ENCODE results near the gene INPP5A.

INPP5A gene

DNA sequence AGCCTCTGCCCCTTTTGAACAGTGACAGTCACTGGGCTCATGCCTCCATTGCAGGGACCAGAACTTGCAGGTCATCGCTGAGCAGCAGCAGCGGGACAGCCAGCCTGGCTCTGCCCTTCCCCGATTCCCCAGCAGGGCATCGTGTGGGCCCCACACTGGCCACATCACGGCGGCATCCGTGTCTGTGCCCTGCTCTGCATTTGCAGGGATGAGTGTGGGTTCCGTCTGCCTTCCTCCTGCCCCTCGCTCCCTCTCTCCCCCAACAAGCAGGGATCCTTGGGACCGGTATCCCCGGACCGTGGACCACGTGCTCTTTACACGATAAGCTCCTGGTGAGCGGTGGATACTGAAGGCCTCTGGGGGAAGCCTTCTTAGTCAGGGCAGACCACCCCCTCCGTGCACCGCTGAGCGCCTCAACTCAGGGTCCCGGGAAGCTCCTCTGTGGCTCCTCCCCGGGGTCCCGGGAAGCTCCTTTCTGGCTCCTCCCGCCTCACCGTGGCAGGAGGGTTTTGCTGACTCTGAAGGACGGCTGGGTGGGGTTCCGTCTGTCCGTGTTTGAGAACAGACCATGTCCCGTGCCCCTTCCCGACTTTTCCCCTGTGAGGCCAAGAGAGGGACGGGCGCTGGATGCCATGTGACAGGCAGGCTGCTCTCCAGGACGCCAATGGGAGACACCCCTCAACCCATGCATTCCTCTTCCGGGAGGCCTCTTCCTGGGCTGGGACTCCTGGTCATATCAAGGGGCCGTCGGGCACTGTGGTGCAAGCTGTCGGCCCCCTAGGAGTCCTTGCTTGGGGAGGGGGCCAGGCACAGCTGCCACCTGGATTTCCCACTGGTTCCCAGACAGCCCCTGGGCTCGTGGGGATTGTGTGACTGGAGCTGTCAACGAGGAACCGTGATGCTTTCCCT, 271.9 kb downstream of the INPP5A start:
- H3K9ac ChIP-seq (ENCODE audit: low read depth in 1 of 2, low read length in 2 of 2), result no peak overlapping the region
- H3K27me3 ChIP-seq (ENCODE audit: control insufficient read depth in 2 of 2, insufficient read depth in 2 of 2, low read length in 2 of 2), result no peaks in the 10 kb centered on the region
- H3K4me3 ChIP-seq (ENCODE audit: low read length in 2 of 2), result no peak overlapping the region
- H3K36me3 ChIP-seq (ENCODE audit: control insufficient read depth in 2 of 2, insufficient read depth in 2 of 2, low read length in 2 of 2), result no peaks in the 10 kb centered on the region
- H3K27ac ChIP-seq (ENCODE audit: low read depth in 2 of 2, low read length in 2 of 2), result no peak overlapping the region
- no peaks in the 10 kb centered on the region for H3K9me3 ChIP-seq (ENCODE audit: control insufficient read depth in 2 of 2, low read length in 2 of 2)
- no peaks in the 10 kb centered on the region for H3K4me1 ChIP-seq (ENCODE audit: control insufficient read depth in 2 of 2, insufficient read depth in 2 of 2, low read length in 2 of 2)

- Histone ChIP-seq H3K27me3 (ENCODE audit: control insufficient read depth in 2 of 2, insufficient read depth in 2 of 2, low read length in 2 of 2) (no peaks in the 10 kb centered on the region), H3K36me3 (ENCODE audit: control insufficient read depth in 2 of 2, insufficient read depth in 2 of 2, low read length in 2 of 2) (no peaks in the 10 kb centered on the region), H3K4me1 (ENCODE audit: control insufficient read depth in 2 of 2, insufficient read depth in 2 of 2, low read length in 2 of 2) (no peaks in the 10 kb centered on the region), H3K4me3 (ENCODE audit: low read length in 2 of 2) (no peak overlapping the region), H3K27ac (ENCODE audit: low read depth in 2 of 2, low read length in 2 of 2) (no peak overlapping the region), H3K9ac (ENCODE audit: low read depth in 1 of 2, low read length in 2 of 2) (no peak overlapping the region), H3K9me3 (ENCODE audit: control insufficient read depth in 2 of 2, low read length in 2 of 2) (no peaks in the 10 kb centered on the region)
These were observed 272.7 kb downstream of the INPP5A start for GRCh38 chr10:132810141-132810806.

- Histone ChIP-seq H3K36me3 (ENCODE audit: control insufficient read depth in 2 of 2, insufficient read depth in 2 of 2, low read length in 2 of 2) (no peaks in the 10 kb centered on the region), H3K9me3 (ENCODE audit: control insufficient read depth in 2 of 2, low read length in 2 of 2) (no peaks in the 10 kb centered on the region), H3K27me3 (ENCODE audit: control insufficient read depth in 2 of 2, insufficient read depth in 2 of 2, low read length in 2 of 2) (no peaks in the 10 kb centered on the region), H3K4me1 (ENCODE audit: control insufficient read depth in 2 of 2, insufficient read depth in 2 of 2, low read length in 2 of 2) (no peaks in the 10 kb centered on the region), H3K4me3 (ENCODE audit: low read length in 2 of 2) (no peak overlapping the region), H3K27ac (ENCODE audit: low read depth in 2 of 2, low read length in 2 of 2) (no peak overlapping the region), H3K9ac (ENCODE audit: low read depth in 1 of 2, low read length in 2 of 2) (no peak overlapping the region)
These were observed 273.5 kb downstream of the INPP5A start for GRCh38 chr10:132810807-132811700.

DNA sequence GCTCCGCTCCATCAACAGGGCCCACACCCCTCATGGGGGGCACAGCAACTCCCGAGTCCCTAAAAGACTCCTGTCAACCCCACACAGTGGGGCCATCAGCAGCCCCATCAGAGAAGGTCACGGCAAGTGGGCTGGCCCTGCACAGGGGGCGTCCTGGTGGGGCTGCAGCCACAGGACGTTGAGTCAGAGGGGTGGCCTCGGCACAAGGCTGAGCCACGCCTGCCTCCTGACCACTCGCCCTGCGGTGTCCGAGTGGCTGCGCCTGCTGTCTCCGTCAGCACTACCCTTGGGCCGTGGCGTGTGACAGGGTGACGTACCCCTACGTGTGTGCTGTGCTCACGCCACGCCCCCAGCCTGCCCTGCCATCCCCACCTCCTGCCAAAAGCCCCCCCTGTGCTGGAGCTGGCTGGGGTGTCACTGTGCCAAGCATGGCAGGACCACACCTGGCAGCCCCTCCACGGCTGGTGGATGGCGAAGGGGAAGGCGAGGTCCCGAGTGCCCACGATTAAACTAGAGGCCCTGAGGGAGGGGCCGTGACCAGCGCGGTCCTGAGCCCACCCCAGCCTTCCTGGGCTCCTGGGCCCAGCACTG, 274.4 kb downstream of the INPP5A start:
- no peaks in the 10 kb centered on the region for H3K9me3 ChIP-seq (ENCODE audit: control insufficient read depth in 2 of 2, low read length in 2 of 2)
- H3K4me1 ChIP-seq (ENCODE audit: control insufficient read depth in 2 of 2, insufficient read depth in 2 of 2, low read length in 2 of 2), result no peaks in the 10 kb centered on the region
- no peaks in the 10 kb centered on the region for H3K36me3 ChIP-seq (ENCODE audit: control insufficient read depth in 2 of 2, insufficient read depth in 2 of 2, low read length in 2 of 2)
- no peak overlapping the region for H3K4me3 ChIP-seq (ENCODE audit: low read length in 2 of 2)
- no peak overlapping the region for H3K9ac ChIP-seq (ENCODE audit: low read depth in 1 of 2, low read length in 2 of 2)
- no peaks in the 10 kb centered on the region for H3K27me3 ChIP-seq (ENCODE audit: control insufficient read depth in 2 of 2, insufficient read depth in 2 of 2, low read length in 2 of 2)
- H3K27ac ChIP-seq (ENCODE audit: low read depth in 2 of 2, low read length in 2 of 2), result no peak overlapping the region

- no peak overlapping the region for H3K9ac ChIP-seq (ENCODE audit: low read depth in 1 of 2, low read length in 2 of 2)
- H3K4me1 ChIP-seq (ENCODE audit: control insufficient read depth in 2 of 2, insufficient read depth in 2 of 2, low read length in 2 of 2), result no peaks in the 10 kb centered on the region
- H3K27ac ChIP-seq (ENCODE audit: low read depth in 2 of 2, low read length in 2 of 2), result no peak overlapping the region
- peaks cover 0 to under 1% of the 10 kb centered on the region in 2 donors for H3K27me3 ChIP-seq (ENCODE audit: control insufficient read depth in 2 of 2, insufficient read depth in 2 of 2, low read length in 2 of 2)
- H3K36me3 ChIP-seq (ENCODE audit: control insufficient read depth in 2 of 2, insufficient read depth in 2 of 2, low read length in 2 of 2), result no peaks in the 10 kb centered on the region
- H3K9me3 ChIP-seq (ENCODE audit: control insufficient read depth in 2 of 2, low read length in 2 of 2), result no peaks in the 10 kb centered on the region
- H3K4me3 ChIP-seq (ENCODE audit: low read length in 2 of 2), result no peak overlapping the region
These were observed 274.9 kb downstream of the INPP5A start for GRCh38 chr10:132812520-132812919.

- Histone ChIP-seq H3K9me3 (ENCODE audit: control insufficient read depth in 2 of 2, low read length in 2 of 2) (no peaks in the 10 kb centered on the region), H3K4me1 (ENCODE audit: control insufficient read depth in 2 of 2, insufficient read depth in 2 of 2, low read length in 2 of 2) (no peaks in the 10 kb centered on the region), H3K9ac (ENCODE audit: low read depth in 1 of 2, low read length in 2 of 2) (no peak overlapping the region)
These were observed 275.4 kb downstream of the INPP5A start for GRCh38 chr10:132813001-132813401.

DNA sequence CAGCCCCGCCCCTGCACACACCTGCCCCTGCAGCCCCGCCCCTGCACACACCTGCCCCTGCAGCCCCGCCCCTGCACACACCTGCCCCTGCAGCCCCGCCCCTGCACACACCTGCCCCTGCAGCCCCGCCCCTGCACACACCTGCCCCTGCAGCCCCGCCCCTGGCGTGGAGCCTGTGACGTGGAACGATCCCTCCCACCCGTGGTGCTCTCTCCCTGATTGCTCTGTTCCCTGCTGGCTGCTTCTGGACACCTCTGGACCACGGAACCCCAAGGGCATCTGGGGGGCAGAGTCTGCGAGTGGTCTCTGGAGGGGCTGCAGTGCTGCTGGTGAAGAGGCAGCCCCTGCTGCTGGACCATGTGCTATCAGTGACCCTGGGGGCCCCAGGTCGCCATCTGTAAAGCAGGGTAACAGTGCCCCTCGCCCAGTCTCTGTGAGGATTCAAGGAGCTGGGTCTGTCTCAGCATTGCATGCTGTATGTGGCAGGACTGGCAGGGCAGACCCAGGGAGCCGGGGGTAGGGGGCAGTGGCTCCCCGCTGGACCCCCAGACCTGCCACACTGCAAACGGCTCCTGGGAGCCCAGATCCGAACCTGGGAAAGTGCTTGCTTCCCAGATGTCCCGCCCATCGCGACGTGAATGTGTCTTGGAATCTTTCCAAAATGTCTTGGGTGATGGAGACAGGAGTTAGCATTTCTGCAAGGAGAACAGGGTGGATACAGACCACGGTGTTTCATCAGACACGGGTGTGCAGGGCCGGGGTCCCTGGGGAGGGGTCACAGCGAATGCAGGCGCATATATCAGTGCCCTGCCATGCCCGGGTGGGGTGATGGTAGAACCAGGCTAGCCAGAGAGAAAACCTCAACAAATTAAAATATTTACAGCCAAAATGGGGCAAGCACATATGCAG, 276.2 kb downstream of the INPP5A start:
- no peak overlapping the region for H3K9ac ChIP-seq (ENCODE audit: low read depth in 1 of 2, low read length in 2 of 2)
- no peak overlapping the region for H3K4me3 ChIP-seq (ENCODE audit: low read length in 2 of 2)
- no peak overlapping the region for H3K27ac ChIP-seq (ENCODE audit: low read depth in 2 of 2, low read length in 2 of 2)
- H3K9me3 ChIP-seq (ENCODE audit: control insufficient read depth in 2 of 2, low read length in 2 of 2), result no peaks in the 10 kb centered on the region
- H3K36me3 ChIP-seq (ENCODE audit: control insufficient read depth in 2 of 2, insufficient read depth in 2 of 2, low read length in 2 of 2), result no peaks in the 10 kb centered on the region
- no peaks in the 10 kb centered on the region for H3K4me1 ChIP-seq (ENCODE audit: control insufficient read depth in 2 of 2, insufficient read depth in 2 of 2, low read length in 2 of 2)
- H3K27me3 ChIP-seq (ENCODE audit: control insufficient read depth in 2 of 2, insufficient read depth in 2 of 2, low read length in 2 of 2), result peaks cover 2 to 5% of the 10 kb centered on the region in 2 donors

More at GRCh38 chr10:132813001-132813401, 275.4 kb downstream of the INPP5A start:
- Histone ChIP-seq H3K36me3 (ENCODE audit: control insufficient read depth in 2 of 2, insufficient read depth in 2 of 2, low read length in 2 of 2) (no peaks in the 10 kb centered on the region), H3K27me3 (ENCODE audit: control insufficient read depth in 2 of 2, insufficient read depth in 2 of 2, low read length in 2 of 2) (peaks cover 0 to 5% of the 10 kb centered on the region in 2 donors), H3K4me3 (ENCODE audit: low read length in 2 of 2) (no peak overlapping the region), H3K27ac (ENCODE audit: low read depth in 2 of 2, low read length in 2 of 2) (no peak overlapping the region)

DNA sequence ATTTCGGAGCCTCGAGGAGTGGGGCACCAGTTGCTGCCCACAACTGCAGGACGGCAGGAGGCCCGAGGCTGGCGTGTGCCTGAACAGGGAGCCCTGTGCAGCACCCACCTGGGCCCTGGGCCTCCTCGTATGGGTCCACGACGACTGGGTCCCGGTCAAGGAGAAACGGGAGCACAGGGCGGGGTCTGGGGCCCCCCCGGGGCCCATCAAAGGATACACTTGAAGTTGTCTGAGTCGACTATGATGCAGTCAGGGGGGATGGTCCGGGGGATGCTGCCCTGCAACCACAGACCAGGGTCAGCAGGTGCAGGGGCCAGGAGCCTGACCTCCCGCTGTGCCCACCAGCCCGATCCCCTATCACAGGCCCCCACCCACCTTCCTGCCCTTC, 276.9 kb downstream of the INPP5A start:
- no peak overlapping the region for H3K27ac ChIP-seq (ENCODE audit: low read depth in 2 of 2, low read length in 2 of 2)
- H3K4me1 ChIP-seq (ENCODE audit: control insufficient read depth in 2 of 2, insufficient read depth in 2 of 2, low read length in 2 of 2), result no peaks in the 10 kb centered on the region
- H3K9me3 ChIP-seq (ENCODE audit: control insufficient read depth in 2 of 2, low read length in 2 of 2), result no peaks in the 10 kb centered on the region
- no peaks in the 10 kb centered on the region for H3K36me3 ChIP-seq (ENCODE audit: control insufficient read depth in 2 of 2, insufficient read depth in 2 of 2, low read length in 2 of 2)
- peaks cover 2 to 5% of the 10 kb centered on the region in 2 donors for H3K27me3 ChIP-seq (ENCODE audit: control insufficient read depth in 2 of 2, insufficient read depth in 2 of 2, low read length in 2 of 2)
- no peak overlapping the region for H3K9ac ChIP-seq (ENCODE audit: low read depth in 1 of 2, low read length in 2 of 2)
- H3K4me3 ChIP-seq (ENCODE audit: low read length in 2 of 2), result no peak overlapping the region
